GM19193 (cell line): ENCODE measurements around the gene DNAJB1.

Experiments
- POLR2A ChIP-seq: IDR thresholded peaks from 4 replicates; pipeline ENCODE4 v1.6.1; 2011; ENCODE audit not compliant: insufficient read depth, insufficient read length; ENCODE audit errors: extremely low read depth

The DNAJB1 gene

GRCh38 chr19:14512406-14512961, 5.7 kb downstream of the DNAJB1 start:
- TF ChIP-seq POLR2A = no peak

- no peak for TF ChIP-seq POLR2A
These were observed 7.0 kb downstream of the DNAJB1 start for GRCh38 chr19:14511229-14511593.

GRCh38 chr19:14510311-14511228, 7.6 kb downstream of the DNAJB1 start:
- TF ChIP-seq POLR2A = no peak

GRCh38 chr19:14507704-14508542, 10.3 kb downstream of the DNAJB1 start:
- no peak for TF ChIP-seq POLR2A

GRCh38 chr19:14505488-14506239, 12.5 kb downstream of the DNAJB1 start:
- TF ChIP-seq POLR2A = no peak

- TF ChIP-seq POLR2A = no peak
These were observed 14.9 kb downstream of the DNAJB1 start for GRCh38 chr19:14503285-14503684.

- no peak for TF ChIP-seq POLR2A
These were observed 15.7 kb downstream of the DNAJB1 start for GRCh38 chr19:14502334-14503092.

- no peak for TF ChIP-seq POLR2A
These were observed 20.8 kb downstream of the DNAJB1 start for GRCh38 chr19:14497228-14497921.

- no peak for TF ChIP-seq POLR2A
These were observed 21.4 kb downstream of the DNAJB1 start for GRCh38 chr19:14496834-14497227.

- no peak for TF ChIP-seq POLR2A
These were observed 22.0 kb downstream of the DNAJB1 start, which contains the start of gene GIPC1 for GRCh38 chr19:14496029-14496833. TSS of gene GIPC1 (minus strand) at chr19:14496127. CDS start at chr19:14482976, 13,151 bp downstream.

GRCh38 chr19:14495672-14496028, 22.5 kb downstream of the DNAJB1 start:
- TF ChIP-seq POLR2A = no peak

GRCh38 chr19:14494910-14495671, 23.1 kb downstream of the DNAJB1 start:
- no peak for TF ChIP-seq POLR2A
